ENCODE results near the gene TMTC4. TPM values are rescaled to one million over a fixed set of nuclear protein-coding genes. Genes with fewer than 3 reads are reported as not detected.

TMTC4 gene
- total and polyA plus RNA-seq, 2 donors from 2014 or later, result 10.5 to 15.1 TPM

- Histone ChIP-seq H3K36me3 (ENCODE audit: control insufficient read depth in 2 of 3, insufficient read depth in 3 of 3, low read length in 3 of 3) (peaks cover 4 to 7% (median 7%) of the 10 kb centered on the region in 3 donors), H3K4me1 (ENCODE audit: control insufficient read depth in 2 of 3, insufficient read depth in 2 of 3, low read depth in 1 of 3, low read length in 3 of 3) (peaks cover 0 to 4% (median 0%) of the 10 kb centered on the region in 3 donors), H3K4me3 (ENCODE audit: low read length in 3 of 3) (no peak overlapping the region), H3K9ac (ENCODE audit: low read length in 3 of 3) (no peak overlapping the region), H3K9me3 (ENCODE audit: control insufficient read depth in 2 of 3, insufficient read depth in 1 of 3, low read length in 3 of 3) (no peaks in the 10 kb centered on the region), H3K27me3 (ENCODE audit: control insufficient read depth, insufficient read depth, low read length) (no peaks in the 10 kb centered on the region), H3K27ac (ENCODE audit: low read depth in 2 of 2, low read length in 2 of 2) (no peak overlapping the region)
- no peak for TF ChIP-seq CTCF (IDR thresholded peaks at IDR 0.05; ENCODE audit: borderline replicate concordance, extremely low read depth, insufficient read depth)
- no peak for FAIRE-seq
- intact Hi-C loops (cut with DNase I), result no loop called here
- no peak for DNase-seq
These were observed 16.2 kb downstream of the TMTC4 start for GRCh38 chr13:100658363-100658762.

DNA sequence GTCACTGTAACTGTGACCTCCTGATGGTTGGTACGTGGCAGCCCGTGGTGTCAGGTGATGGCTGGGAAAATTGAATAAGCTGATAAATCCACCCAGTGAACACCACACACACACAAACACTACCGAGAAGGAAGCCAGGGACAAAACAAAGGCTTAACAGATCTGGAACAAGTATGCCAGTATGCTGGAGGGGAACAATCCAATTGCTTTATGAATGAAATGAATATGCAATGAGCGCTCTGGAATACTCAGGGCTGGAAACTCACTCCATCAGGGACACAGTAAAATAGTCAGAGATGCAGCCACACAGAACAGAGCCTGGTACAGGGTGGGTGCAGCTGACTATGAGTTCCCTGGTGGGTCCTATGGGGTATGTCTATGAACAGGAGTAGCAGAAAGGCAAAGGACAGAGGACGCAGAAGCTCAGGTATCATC lies 16.7 kb downstream of the TMTC4 start:
- no peaks in the 10 kb centered on the region for H3K27me3 ChIP-seq (ENCODE audit: control insufficient read depth, insufficient read depth, low read length)
- no peak overlapping the region for H3K9ac ChIP-seq (ENCODE audit: low read length in 3 of 3)
- DNase-seq, result no peak
- peaks cover 4 to 7% (median 5%) of the 10 kb centered on the region in 3 donors for H3K36me3 ChIP-seq (ENCODE audit: control insufficient read depth in 2 of 3, insufficient read depth in 3 of 3, low read length in 3 of 3)
- intact Hi-C loops (cut with DNase I), result no loop called here
- no peak overlapping the region for H3K27ac ChIP-seq (ENCODE audit: low read depth in 2 of 2, low read length in 2 of 2)
- no peak overlapping the region for H3K4me3 ChIP-seq (ENCODE audit: low read length in 3 of 3)
- H3K4me1 ChIP-seq (ENCODE audit: control insufficient read depth in 2 of 3, insufficient read depth in 2 of 3, low read depth in 1 of 3, low read length in 3 of 3), result no peaks in the 10 kb centered on the region
- no peak for FAIRE-seq
- no peak for TF ChIP-seq CTCF (IDR thresholded peaks at IDR 0.05; ENCODE audit: borderline replicate concordance, extremely low read depth, insufficient read depth)
- H3K9me3 ChIP-seq (ENCODE audit: control insufficient read depth in 2 of 3, insufficient read depth in 1 of 3, low read length in 3 of 3), result no peaks in the 10 kb centered on the region

DNA sequence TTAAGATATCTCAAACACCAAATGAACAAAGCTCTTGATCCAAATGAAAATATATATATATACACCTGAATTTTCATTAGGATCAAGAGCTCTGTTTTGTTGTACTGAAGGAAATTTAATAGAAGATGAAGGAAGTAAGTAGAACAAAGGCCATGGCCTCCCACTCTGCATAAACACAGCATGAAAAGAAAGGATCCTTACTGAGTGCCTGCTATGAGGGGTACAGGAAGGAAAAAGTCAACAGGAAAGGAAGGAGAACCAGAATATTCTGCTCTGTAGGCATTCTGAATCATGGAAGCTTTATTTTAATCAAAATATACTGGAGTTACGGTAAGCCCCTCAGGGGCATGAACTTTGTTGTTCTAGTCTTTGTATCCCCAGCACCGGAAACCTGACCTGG lies 22.1 kb downstream of the TMTC4 start:
- no peak for TF ChIP-seq CTCF (IDR thresholded peaks at IDR 0.05; ENCODE audit: borderline replicate concordance, extremely low read depth, insufficient read depth)

GRCh38 chr13:100650326-100650725 lies 24.3 kb downstream of the TMTC4 start:
- Histone ChIP-seq H3K4me1 (ENCODE audit: control insufficient read depth in 2 of 3, insufficient read depth in 2 of 3, low read depth in 1 of 3, low read length in 3 of 3) (no peaks in the 10 kb centered on the region), H3K36me3 (ENCODE audit: control insufficient read depth in 2 of 3, insufficient read depth in 3 of 3, low read length in 3 of 3) (no peaks in the 10 kb centered on the region), H3K9ac (ENCODE audit: low read length in 3 of 3) (no peak overlapping the region), H3K27ac (ENCODE audit: low read depth in 2 of 2, low read length in 2 of 2) (no peak overlapping the region), H3K4me3 (ENCODE audit: low read length in 3 of 3) (no peak overlapping the region), H3K9me3 (ENCODE audit: control insufficient read depth in 2 of 3, insufficient read depth in 1 of 3, low read length in 3 of 3) (no peaks in the 10 kb centered on the region), H3K27me3 (ENCODE audit: control insufficient read depth, insufficient read depth, low read length) (no peaks in the 10 kb centered on the region)
- no peak for DNase-seq
- no peak for FAIRE-seq
- no peak for TF ChIP-seq CTCF (IDR thresholded peaks at IDR 0.05; ENCODE audit: borderline replicate concordance, extremely low read depth, insufficient read depth)
- intact Hi-C loops (cut with DNase I), result no loop called here

More for the DNA sequence above, 22.1 kb downstream of the TMTC4 start:
- Histone ChIP-seq H3K9me3 (ENCODE audit: control insufficient read depth in 2 of 3, insufficient read depth in 1 of 3, low read length in 3 of 3) (no peaks in the 10 kb centered on the region), H3K27me3 (ENCODE audit: control insufficient read depth, insufficient read depth, low read length) (no peaks in the 10 kb centered on the region), H3K4me3 (ENCODE audit: low read length in 3 of 3) (no peak overlapping the region), H3K36me3 (ENCODE audit: control insufficient read depth in 2 of 3, insufficient read depth in 3 of 3, low read length in 3 of 3) (peaks cover 2 to 7% (median 5%) of the 10 kb centered on the region in 3 donors), H3K27ac (ENCODE audit: low read depth in 2 of 2, low read length in 2 of 2) (no peak overlapping the region), H3K9ac (ENCODE audit: low read length in 3 of 3) (no peak overlapping the region), H3K4me1 (ENCODE audit: control insufficient read depth in 2 of 3, insufficient read depth in 2 of 3, low read depth in 1 of 3, low read length in 3 of 3) (no peaks in the 10 kb centered on the region)
- intact Hi-C loops (cut with DNase I), result no loop called here
- FAIRE-seq (no peak), DNase-seq (no peak)
